ENCODE measurements around the gene GAPDH.
A peak's percentile ranks its signal among the peaks of the same experiment; 100 is the strongest.
"Not testable (repeated sequence)": the region's sequence is repeated elsewhere in the genome, so short reads cannot be mapped to it uniquely, and the experiment has no call there.

Gene GAPDH

DNA sequence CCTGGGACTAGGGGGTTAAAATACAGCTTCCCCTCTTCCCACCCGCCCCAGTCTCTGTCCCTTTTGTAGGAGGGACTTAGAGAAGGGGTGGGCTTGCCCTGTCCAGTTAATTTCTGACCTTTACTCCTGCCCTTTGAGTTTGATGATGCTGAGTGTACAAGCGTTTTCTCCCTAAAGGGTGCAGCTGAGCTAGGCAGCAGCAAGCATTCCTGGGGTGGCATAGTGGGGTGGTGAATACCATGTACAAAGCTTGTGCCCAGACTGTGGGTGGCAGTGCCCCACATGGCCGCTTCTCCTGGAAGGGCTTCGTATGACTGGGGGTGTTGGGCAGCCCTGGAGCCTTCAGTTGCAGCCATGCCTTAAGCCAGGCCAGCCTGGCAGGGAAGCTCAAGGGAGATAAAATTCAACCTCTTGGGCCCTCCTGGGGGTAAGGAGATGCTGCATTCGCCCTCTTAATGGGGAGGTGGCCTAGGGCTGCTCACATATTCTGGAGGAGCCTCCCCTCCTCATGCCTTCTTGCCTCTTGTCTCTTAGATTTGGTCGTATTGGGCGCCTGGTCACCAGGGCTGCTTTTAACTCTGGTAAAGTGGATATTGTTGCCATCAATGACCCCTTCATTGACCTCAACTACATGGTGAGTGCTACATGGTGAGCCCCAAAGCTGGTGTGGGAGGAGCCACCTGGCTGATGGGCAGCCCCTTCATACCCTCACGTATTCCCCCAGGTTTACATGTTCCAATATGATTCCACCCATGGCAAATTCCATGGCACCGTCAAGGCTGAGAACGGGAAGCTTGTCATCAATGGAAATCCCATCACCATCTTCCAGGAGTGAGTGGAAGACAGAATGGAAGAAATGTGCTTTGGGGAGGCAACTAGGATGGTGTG lies 1.9 kb downstream of the GAPDH start:
- no peak for DNase-seq (ENCODE audit: low read depth in 1 of 2, low spot score in 1 of 2)
- TF ChIP-seq POLR2AphosphoS5 (IDR thresholded peaks at IDR 0.05; ENCODE audit: low read depth), result peak; percentile 62
- no peak for TF ChIP-seq REST (IDR thresholded peaks at IDR 0.05; ENCODE audit: insufficient replicate concordance, low read depth)
- TF ChIP-seq, protein P1, sequence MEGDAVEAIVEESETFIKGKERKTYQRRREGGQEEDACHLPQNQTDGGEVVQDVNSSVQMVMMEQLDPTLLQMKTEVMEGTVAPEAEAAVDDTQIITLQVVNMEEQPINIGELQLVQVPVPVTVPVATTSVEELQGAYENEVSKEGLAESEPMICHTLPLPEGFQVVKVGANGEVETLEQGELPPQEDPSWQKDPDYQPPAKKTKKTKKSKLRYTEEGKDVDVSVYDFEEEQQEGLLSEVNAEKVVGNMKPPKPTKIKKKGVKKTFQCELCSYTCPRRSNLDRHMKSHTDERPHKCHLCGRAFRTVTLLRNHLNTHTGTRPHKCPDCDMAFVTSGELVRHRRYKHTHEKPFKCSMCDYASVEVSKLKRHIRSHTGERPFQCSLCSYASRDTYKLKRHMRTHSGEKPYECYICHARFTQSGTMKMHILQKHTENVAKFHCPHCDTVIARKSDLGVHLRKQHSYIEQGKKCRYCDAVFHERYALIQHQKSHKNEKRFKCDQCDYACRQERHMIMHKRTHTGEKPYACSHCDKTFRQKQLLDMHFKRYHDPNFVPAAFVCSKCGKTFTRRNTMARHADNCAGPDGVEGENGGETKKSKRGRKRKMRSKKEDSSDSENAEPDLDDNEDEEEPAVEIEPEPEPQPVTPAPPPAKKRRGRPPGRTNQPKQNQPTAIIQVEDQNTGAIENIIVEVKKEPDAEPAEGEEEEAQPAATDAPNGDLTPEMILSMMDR (IDR thresholded peaks at IDR 0.05; ENCODE audit: insufficient read depth, low read length), result no peak
- Histone ChIP-seq H3K27ac (replicated peaks) (peak overlapping the region; percentile 98), H3K4me3 (replicated peaks; ENCODE audit: insufficient read depth, low read length) (peak overlapping the region; percentile 89), H3K27me3 (ENCODE audit: insufficient read depth, poor library complexity, severe bottlenecking) (no peaks in the 10 kb centered on the region)

GRCh38 chr12:6536894-6537579 lies 2.7 kb downstream of the GAPDH start:
- Histone ChIP-seq H3K4me3 (replicated peaks; ENCODE audit: insufficient read depth, low read length) (peak overlapping the region; percentile 89), H3K27me3 (ENCODE audit: insufficient read depth, poor library complexity, severe bottlenecking) (no peaks in the 10 kb centered on the region), H3K27ac (replicated peaks) (peak overlapping the region; percentile 98)
- TF ChIP-seq REST (IDR thresholded peaks at IDR 0.05; ENCODE audit: insufficient replicate concordance, low read depth) (no peak), POLR2AphosphoS5 (IDR thresholded peaks at IDR 0.05; ENCODE audit: low read depth) (no peak), GABPA (IDR thresholded peaks at IDR 0.05; ENCODE audit: low read depth) (no peak), SPI1 (IDR thresholded peaks at IDR 0.05; ENCODE audit: borderline replicate concordance, low read depth) (no peak)
- TF ChIP-seq, protein P1 (IDR thresholded peaks at IDR 0.05; ENCODE audit: insufficient read depth, low read length), result no peak
- peak in 1 of 2 experiments; percentile 22 for DNase-seq (ENCODE audit: low read depth in 1 of 2, low spot score in 1 of 2)

DNA sequence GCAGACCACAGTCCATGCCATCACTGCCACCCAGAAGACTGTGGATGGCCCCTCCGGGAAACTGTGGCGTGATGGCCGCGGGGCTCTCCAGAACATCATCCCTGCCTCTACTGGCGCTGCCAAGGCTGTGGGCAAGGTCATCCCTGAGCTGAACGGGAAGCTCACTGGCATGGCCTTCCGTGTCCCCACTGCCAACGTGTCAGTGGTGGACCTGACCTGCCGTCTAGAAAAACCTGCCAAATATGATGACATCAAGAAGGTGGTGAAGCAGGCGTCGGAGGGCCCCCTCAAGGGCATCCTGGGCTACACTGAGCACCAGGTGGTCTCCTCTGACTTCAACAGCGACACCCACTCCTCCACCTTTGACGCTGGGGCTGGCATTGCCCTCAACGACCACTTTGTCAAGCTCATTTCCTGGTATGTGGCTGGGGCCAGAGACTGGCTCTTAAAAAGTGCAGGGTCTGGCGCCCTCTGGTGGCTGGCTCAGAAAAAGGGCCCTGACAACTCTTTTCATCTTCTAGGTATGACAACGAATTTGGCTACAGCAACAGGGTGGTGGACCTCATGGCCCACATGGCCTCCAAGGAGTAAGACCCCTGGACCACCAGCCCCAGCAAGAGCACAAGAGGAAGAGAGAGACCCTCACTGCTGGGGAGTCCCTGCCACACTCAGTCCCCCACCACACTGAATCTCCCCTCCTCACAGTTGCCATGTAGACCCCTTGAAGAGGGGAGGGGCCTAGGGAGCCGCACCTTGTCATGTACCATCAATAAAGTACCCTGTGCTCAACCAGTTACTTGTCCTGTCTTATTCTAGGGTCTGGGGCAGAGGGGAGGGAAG lies 3.5 kb downstream of the GAPDH start:
- H3K4me3 ChIP-seq (replicated peaks; ENCODE audit: insufficient read depth, low read length), result peak overlapping the region; percentile 7; the same call in 1 of the 2 replicates
- peak; percentile 78 to 85 for DNase-seq (ENCODE audit: low read depth in 1 of 2, low spot score in 1 of 2)
- peak; percentile 43; the same call in 1 of the 2 replicates for TF ChIP-seq POLR2AphosphoS5 (IDR thresholded peaks at IDR 0.05; ENCODE audit: low read depth)
- TF ChIP-seq, protein P1 (IDR thresholded peaks at IDR 0.05; ENCODE audit: insufficient read depth, low read length), result peak; percentile 69
- peak overlapping the region; percentile 55 for H3K27ac ChIP-seq (replicated peaks)
- not testable (repeated sequence) for H3K27me3 ChIP-seq (ENCODE audit: insufficient read depth, poor library complexity, severe bottlenecking)

All from HL-60 (cell line).